Chondrocyte (in vitro differentiated cells): ENCODE measurements around the gene PRKCI. TPM values are rescaled to one million over a fixed set of nuclear protein-coding genes. Genes with fewer than 3 reads are reported as not detected.

Source experiments
- DNase-seq: peaks from one replicate; pipeline ENCODE4 v3.0.0; 2021; ENCODE audit warnings: mixed read lengths, low spot score
- H3K27ac Mint-ChIP-seq: one replicate; pipeline ENCODE4 v1.8.0; 2021; ENCODE audit warnings: mild to moderate bottlenecking, moderate library complexity, mixed read lengths; ENCODE audit not compliant: unreplicated experiment
- H3K27me3 Mint-ChIP-seq: 2 replicates; pipeline ENCODE4 v1.8.0; 2021; ENCODE audit warnings: low read depth, mixed read lengths
- H3K36me3 Mint-ChIP-seq: 2 replicates; pipeline ENCODE4 v1.8.0; 2021; ENCODE audit warnings: low read depth, mixed read lengths
- H3K4me1 Mint-ChIP-seq: 2 replicates; pipeline ENCODE4 v1.8.0; 2021; ENCODE audit warnings: low read depth, mild to moderate bottlenecking, mixed read lengths
- H3K4me3 Mint-ChIP-seq: one replicate; pipeline ENCODE4 v1.8.0; 2021; ENCODE audit warnings: mild to moderate bottlenecking, moderate library complexity, mixed read lengths; ENCODE audit not compliant: unreplicated experiment
- H3K9me3 Mint-ChIP-seq: 2 replicates; pipeline ENCODE4 v1.8.0; 2021; ENCODE audit warnings: low read depth, mixed read lengths
- CTCF ChIP-seq: fragments of 200-600 bp; sonication (generic); IDR thresholded peaks from 2 replicates; pipeline ENCODE4 v1.5.0; 2021; ENCODE audit warnings: antibody characterized with exemption, mild to moderate bottlenecking, moderate library complexity
- total RNA-seq: library from RNA; stranded (reverse); gene quantifications from 3 replicates; pipeline ENCODE4 v1.2.1, GENCODE V29; 2021

PRKCI gene
- total RNA-seq, 1 donor from 2014 or later: 59.8 TPM

GRCh38 chr3:170344971-170345370 is 122.7 kb downstream of the PRKCI start:
- Mint-ChIP-seq H3K4me1 (peaks cover 15% of the 10 kb centered on the region), H3K4me3 (no peak overlapping the region)
- TF ChIP-seq CTCF: no peak

GRCh38 chr3:170346481-170347392 is 124.5 kb downstream of the PRKCI start:
- H3K4me1 Mint-ChIP-seq: peaks cover 15% of the 10 kb centered on the region
- H3K4me3 Mint-ChIP-seq: no peak overlapping the region
- no peak overlapping the region for H3K27ac Mint-ChIP-seq
- H3K9me3 Mint-ChIP-seq: no peaks in the 10 kb centered on the region
- no peaks in the 10 kb centered on the region for H3K36me3 Mint-ChIP-seq
- no peak for TF ChIP-seq CTCF
- DNase-seq: no peak
- H3K27me3 Mint-ChIP-seq: no peaks in the 10 kb centered on the region

More at GRCh38 chr3:170344971-170345370, 122.7 kb downstream of the PRKCI start:
- DNase-seq: no peak
- no peaks in the 10 kb centered on the region for H3K27me3 Mint-ChIP-seq
- H3K9me3 Mint-ChIP-seq: no peaks in the 10 kb centered on the region
- H3K36me3 Mint-ChIP-seq: no peaks in the 10 kb centered on the region
- no peak overlapping the region for H3K27ac Mint-ChIP-seq

- no peak for TF ChIP-seq CTCF
- Mint-ChIP-seq H3K27ac (no peak overlapping the region), H3K9me3 (no peaks in the 10 kb centered on the region), H3K27me3 (no peaks in the 10 kb centered on the region), H3K4me3 (no peak overlapping the region), H3K4me1 (peaks cover 26% of the 10 kb centered on the region), H3K36me3 (no peaks in the 10 kb centered on the region)
- no peak for DNase-seq
Observed at GRCh38 chr3:170350515-170351413, 128.5 kb downstream of the PRKCI start.

GRCh38 chr3:170352936-170353335 is 130.7 kb downstream of the PRKCI start:
- H3K9me3 Mint-ChIP-seq: no peaks in the 10 kb centered on the region
- H3K36me3 Mint-ChIP-seq: no peaks in the 10 kb centered on the region
- H3K4me1 Mint-ChIP-seq: peaks cover 31% of the 10 kb centered on the region
- H3K27ac Mint-ChIP-seq: no peak overlapping the region
- no peak overlapping the region for H3K4me3 Mint-ChIP-seq
- no peak for DNase-seq
- H3K27me3 Mint-ChIP-seq: no peaks in the 10 kb centered on the region
- no peak for TF ChIP-seq CTCF

- H3K36me3 Mint-ChIP-seq: no peaks in the 10 kb centered on the region
- H3K4me1 Mint-ChIP-seq: peaks cover 31% of the 10 kb centered on the region
- TF ChIP-seq CTCF: no peak
- H3K9me3 Mint-ChIP-seq: no peaks in the 10 kb centered on the region
- DNase-seq: no peak
- no peaks in the 10 kb centered on the region for H3K27me3 Mint-ChIP-seq
- H3K27ac Mint-ChIP-seq: no peak overlapping the region
- H3K4me3 Mint-ChIP-seq: no peak overlapping the region
Observed at GRCh38 chr3:170353485-170353884, 131.3 kb downstream of the PRKCI start.
